ENCODE results near the gene SLC11A1. TPM values are rescaled to one million over a fixed set of nuclear protein-coding genes. Genes with fewer than 3 reads are reported as not detected.

SLC11A1 gene
- total and polyA plus RNA-seq, 8 donors: 0.70 to 194 (median 0.97) TPM

DNA sequence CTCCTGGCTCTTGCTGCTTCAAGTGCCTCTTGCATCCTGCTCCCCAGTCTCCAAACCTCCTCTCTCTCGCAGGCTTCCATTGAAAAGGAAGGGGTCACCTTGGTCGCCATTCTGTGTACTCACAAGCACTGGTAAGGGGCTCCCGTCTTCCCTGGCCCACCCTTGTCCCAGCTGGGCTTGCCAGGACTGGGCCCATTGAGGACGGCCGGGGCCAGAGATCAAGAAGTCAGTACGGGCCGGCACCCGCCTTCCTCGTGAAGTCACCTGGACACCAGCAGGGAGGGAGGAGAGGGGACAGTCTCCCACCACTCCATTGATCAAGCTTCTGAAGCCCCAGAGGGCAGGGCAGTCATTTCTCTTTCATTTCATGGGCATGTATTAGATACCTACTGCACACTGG, 41.4 kb upstream of the SLC11A1 start:
- DNase-seq (no peak), ATAC-seq (no peak)
- intact Hi-C loops (cut with DNase I): no loop called here
- Histone ChIP-seq H3K4me1 (no peaks in the 10 kb centered on the region), H3K27me3 (no peaks in the 10 kb centered on the region), H3K36me3 (peaks cover 0 to 67% of the 10 kb centered on the region in 2 donors), H3K4me3 (no peak overlapping the region), H3K27ac (no peak overlapping the region), H3K9me3 (no peaks in the 10 kb centered on the region)
- TF ChIP-seq CTCF (IDR thresholded peaks at IDR 0.05): no peak

- Histone ChIP-seq H3K27me3 (no peaks in the 10 kb centered on the region), H3K9me3 (no peaks in the 10 kb centered on the region), H3K27ac (no peak overlapping the region), H3K36me3 (peaks cover 0 to 75% of the 10 kb centered on the region in 2 donors), H3K4me1 (no peaks in the 10 kb centered on the region), H3K4me3 (no peak overlapping the region)
- ATAC-seq (no peak), DNase-seq (no peak)
- intact Hi-C loops (cut with DNase I): no loop called here
- TF ChIP-seq CTCF (IDR thresholded peaks at IDR 0.05): no peak
These were observed 40.7 kb upstream of the SLC11A1 start for GRCh38 chr2:218341381-218341780.

DNA sequence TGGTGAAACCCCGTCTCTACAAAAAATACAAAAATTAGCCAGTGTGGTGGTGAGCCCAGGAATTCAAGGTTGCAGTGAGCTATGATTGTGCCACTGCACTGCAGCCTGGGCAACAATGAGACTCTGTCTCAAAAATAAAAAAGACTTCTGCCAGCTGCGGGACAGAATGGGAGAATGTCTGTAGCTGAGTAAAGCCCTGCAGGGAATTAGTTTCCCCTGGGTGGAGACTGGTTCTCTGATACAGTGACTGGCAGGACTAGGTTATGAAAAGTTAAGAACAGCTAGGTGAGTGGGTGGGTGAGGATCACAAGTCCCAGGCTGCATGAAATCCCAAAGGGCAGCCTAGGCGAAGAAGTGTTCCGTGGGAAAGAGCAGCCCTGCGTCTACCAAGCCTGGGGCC, 39.2 kb upstream of the SLC11A1 start:
- Histone ChIP-seq H3K4me1 (no peaks in the 10 kb centered on the region), H3K9me3 (no peaks in the 10 kb centered on the region), H3K27me3 (no peaks in the 10 kb centered on the region), H3K36me3 (peaks cover 0 to 78% of the 10 kb centered on the region in 2 donors), H3K4me3 (no peak overlapping the region), H3K27ac (no peak overlapping the region)
- no peak for DNase-seq
- intact Hi-C loops (cut with DNase I): no loop called here
- no peak for ATAC-seq
- TF ChIP-seq CTCF (IDR thresholded peaks at IDR 0.05): no peak

- no peak for TF ChIP-seq CTCF (IDR thresholded peaks at IDR 0.05)
- DNase-seq (no peak), ATAC-seq (no peak)
- Histone ChIP-seq H3K36me3 (peaks cover 0 to 78% of the 10 kb centered on the region in 2 donors), H3K27me3 (no peaks in the 10 kb centered on the region), H3K27ac (no peak overlapping the region), H3K4me3 (no peak overlapping the region), H3K4me1 (no peaks in the 10 kb centered on the region), H3K9me3 (no peaks in the 10 kb centered on the region)
- intact Hi-C loops (cut with DNase I): no loop called here
These were observed 38.5 kb upstream of the SLC11A1 start for GRCh38 chr2:218343591-218343990.

GRCh38 chr2:218344090-218344754, 37.9 kb upstream of the SLC11A1 start:
- no peak overlapping the region for H3K27ac ChIP-seq
- no peaks in the 10 kb centered on the region for H3K27me3 ChIP-seq
- ATAC-seq (no peak), DNase-seq (no peak)
- intact Hi-C loops (cut with DNase I): no loop called here
- no peaks in the 10 kb centered on the region for H3K4me1 ChIP-seq
- no peak for TF ChIP-seq CTCF (IDR thresholded peaks at IDR 0.05)
- H3K36me3 ChIP-seq: peaks cover 0 to 73% of the 10 kb centered on the region in 2 donors
- no peak overlapping the region for H3K4me3 ChIP-seq
- H3K9me3 ChIP-seq: no peaks in the 10 kb centered on the region

Data from left lung (tissue), 10 donors.